ENCODE measurements around the gene CADPS. TPM values are rescaled to one million over a fixed set of nuclear protein-coding genes. Genes with fewer than 3 reads are reported as not detected.

The CADPS gene
- total RNA-seq, 2 experiments from 2014 or later, result not detected

GRCh38 chr3:62558549-62559112, 316.6 kb downstream of the CADPS start:
- Mint-ChIP-seq H3K36me3 (no peaks in the 10 kb centered on the region), H3K9me3 (no peaks in the 10 kb centered on the region), H3K4me1 (no peaks in the 10 kb centered on the region), H3K27me3 (peaks cover 3% of the 10 kb centered on the region), H3K27ac (no peak overlapping the region), H3K4me3 (no peak overlapping the region)
- DNase-seq, result no peak

- H3K9me3 Mint-ChIP-seq, result no peaks in the 10 kb centered on the region
- H3K36me3 Mint-ChIP-seq, result no peaks in the 10 kb centered on the region
- H3K27me3 Mint-ChIP-seq, result peaks cover 3% of the 10 kb centered on the region
- H3K4me3 Mint-ChIP-seq, result no peak overlapping the region
- no peak overlapping the region for H3K27ac Mint-ChIP-seq
- DNase-seq, result no peak
- H3K4me1 Mint-ChIP-seq, result no peaks in the 10 kb centered on the region
These were observed 317.2 kb downstream of the CADPS start for GRCh38 chr3:62557983-62558382.

GRCh38 chr3:62557450-62557849, 317.8 kb downstream of the CADPS start:
- Mint-ChIP-seq H3K4me1 (no peaks in the 10 kb centered on the region), H3K4me3 (no peak overlapping the region), H3K27ac (no peak overlapping the region), H3K27me3 (peaks cover 3% of the 10 kb centered on the region), H3K9me3 (no peaks in the 10 kb centered on the region), H3K36me3 (no peaks in the 10 kb centered on the region)
- no peak for DNase-seq

- Mint-ChIP-seq H3K36me3 (no peaks in the 10 kb centered on the region), H3K4me1 (no peaks in the 10 kb centered on the region), H3K27ac (no peak overlapping the region), H3K27me3 (peaks cover 9% of the 10 kb centered on the region), H3K4me3 (no peak overlapping the region), H3K9me3 (no peaks in the 10 kb centered on the region)
- no peak for DNase-seq
These were observed 318.9 kb downstream of the CADPS start for GRCh38 chr3:62556121-62556815.

- H3K36me3 Mint-ChIP-seq, result no peaks in the 10 kb centered on the region
- no peaks in the 10 kb centered on the region for H3K9me3 Mint-ChIP-seq
- DNase-seq, result no peak
- H3K4me1 Mint-ChIP-seq, result no peaks in the 10 kb centered on the region
- no peak overlapping the region for H3K27ac Mint-ChIP-seq
- H3K4me3 Mint-ChIP-seq, result no peak overlapping the region
- peaks cover 16% of the 10 kb centered on the region for H3K27me3 Mint-ChIP-seq
These were observed 320.9 kb downstream of the CADPS start for GRCh38 chr3:62554264-62554799.

GRCh38 chr3:62553811-62554210, 321.4 kb downstream of the CADPS start:
- Mint-ChIP-seq H3K27me3 (peaks cover 16% of the 10 kb centered on the region), H3K27ac (no peak overlapping the region), H3K36me3 (no peaks in the 10 kb centered on the region), H3K4me1 (no peaks in the 10 kb centered on the region), H3K9me3 (no peaks in the 10 kb centered on the region), H3K4me3 (no peak overlapping the region)
- no peak for DNase-seq

GRCh38 chr3:62551556-62551955, 323.7 kb downstream of the CADPS start:
- Mint-ChIP-seq H3K27ac (no peak overlapping the region), H3K4me1 (no peaks in the 10 kb centered on the region), H3K36me3 (no peaks in the 10 kb centered on the region), H3K27me3 (peaks cover 16% of the 10 kb centered on the region), H3K4me3 (no peak overlapping the region), H3K9me3 (no peaks in the 10 kb centered on the region)
- no peak for DNase-seq

GRCh38 chr3:62550439-62550838, 324.8 kb downstream of the CADPS start:
- Mint-ChIP-seq H3K27me3 (peaks cover 16% of the 10 kb centered on the region), H3K4me1 (no peaks in the 10 kb centered on the region), H3K4me3 (no peak overlapping the region), H3K9me3 (no peaks in the 10 kb centered on the region), H3K36me3 (no peaks in the 10 kb centered on the region), H3K27ac (no peak overlapping the region)
- no peak for DNase-seq

GRCh38 chr3:62548528-62549205, 326.5 kb downstream of the CADPS start:
- Mint-ChIP-seq H3K9me3 (no peaks in the 10 kb centered on the region), H3K27me3 (peaks cover 16% of the 10 kb centered on the region), H3K4me3 (no peak overlapping the region), H3K36me3 (no peaks in the 10 kb centered on the region), H3K4me1 (no peaks in the 10 kb centered on the region), H3K27ac (no peak overlapping the region)
- DNase-seq, result no peak

GRCh38 chr3:62546266-62546665, 328.9 kb downstream of the CADPS start:
- Mint-ChIP-seq H3K4me3 (no peak overlapping the region), H3K4me1 (no peaks in the 10 kb centered on the region), H3K27me3 (peaks cover 14% of the 10 kb centered on the region), H3K27ac (no peak overlapping the region), H3K36me3 (no peaks in the 10 kb centered on the region), H3K9me3 (no peaks in the 10 kb centered on the region)
- DNase-seq, result no peak

GRCh38 chr3:62542185-62542584, 333.0 kb downstream of the CADPS start:
- no peaks in the 10 kb centered on the region for H3K36me3 Mint-ChIP-seq
- no peaks in the 10 kb centered on the region for H3K9me3 Mint-ChIP-seq
- H3K4me1 Mint-ChIP-seq, result no peaks in the 10 kb centered on the region
- no peak overlapping the region for H3K4me3 Mint-ChIP-seq
- no peak for DNase-seq
- peaks cover 13% of the 10 kb centered on the region for H3K27me3 Mint-ChIP-seq
- no peak overlapping the region for H3K27ac Mint-ChIP-seq

- H3K9me3 Mint-ChIP-seq, result no peaks in the 10 kb centered on the region
- no peak overlapping the region for H3K4me3 Mint-ChIP-seq
- H3K27me3 Mint-ChIP-seq, result peaks cover 16% of the 10 kb centered on the region
- H3K27ac Mint-ChIP-seq, result no peak overlapping the region
- no peaks in the 10 kb centered on the region for H3K4me1 Mint-ChIP-seq
- H3K36me3 Mint-ChIP-seq, result no peaks in the 10 kb centered on the region
- no peak for DNase-seq
These were observed 335.5 kb downstream of the CADPS start for GRCh38 chr3:62539762-62540161.

GRCh38 chr3:62538691-62539356, 336.4 kb downstream of the CADPS start:
- Mint-ChIP-seq H3K36me3 (no peaks in the 10 kb centered on the region), H3K27ac (no peak overlapping the region), H3K9me3 (no peaks in the 10 kb centered on the region), H3K27me3 (peaks cover 20% of the 10 kb centered on the region), H3K4me1 (no peaks in the 10 kb centered on the region), H3K4me3 (no peak overlapping the region)
- DNase-seq, result no peak

GRCh38 chr3:62534326-62534725, 340.9 kb downstream of the CADPS start:
- DNase-seq, result no peak
- peaks cover 1% of the 10 kb centered on the region for H3K9me3 Mint-ChIP-seq
- no peak overlapping the region for H3K27ac Mint-ChIP-seq
- H3K4me1 Mint-ChIP-seq, result no peaks in the 10 kb centered on the region
- peaks cover 12% of the 10 kb centered on the region for H3K27me3 Mint-ChIP-seq
- H3K36me3 Mint-ChIP-seq, result no peaks in the 10 kb centered on the region
- H3K4me3 Mint-ChIP-seq, result no peak overlapping the region

- Mint-ChIP-seq H3K27me3 (peaks cover 7% of the 10 kb centered on the region), H3K4me1 (no peaks in the 10 kb centered on the region)
- no peak for DNase-seq
These were observed 342.4 kb downstream of the CADPS start for GRCh38 chr3:62532796-62533195.

More at GRCh38 chr3:62532796-62533195, 342.4 kb downstream of the CADPS start:
- H3K27ac Mint-ChIP-seq, result no peak overlapping the region
- H3K36me3 Mint-ChIP-seq, result no peaks in the 10 kb centered on the region
- H3K9me3 Mint-ChIP-seq, result peaks cover 1% of the 10 kb centered on the region
- H3K4me3 Mint-ChIP-seq, result no peak overlapping the region

All from activated naive CD8-positive, alpha-beta T cell treated with anti-CD3 and anti-CD28 coated beads for 36 hours (primary cell).